Cardiac muscle cell (in vitro differentiated cells and primary cell): ENCODE results near the gene FOXN3. TPM values are rescaled to one million over a fixed set of nuclear protein-coding genes. Genes with fewer than 3 reads are reported as not detected.
A peak's percentile ranks its signal among the peaks of the same experiment; 100 is the strongest.

Experiments used
- DNase-seq, 2 donors: peaks; one replicate each; pipeline versions ENCODE4 v3.0.0 to v3.0.0-alpha.2; 2010 to 2017; ENCODE audit warnings: low read depth in 1 of 2, low spot score in 1 of 2
- H3K27ac ChIP-seq: fragments of 200-600 bp; sonication (generic); 2 replicates; pipeline ENCODE4 v1.5.1; 2016
- H3K27me3 ChIP-seq: fragments of 200-600 bp; sonication (generic); 2 replicates; pipeline ENCODE4 v1.6.0; 2016; ENCODE audit warnings: control low read depth
- H3K36me3 ChIP-seq: fragments of 200-600 bp; sonication (generic); 2 replicates; pipeline ENCODE4 v1.5.1; 2016; ENCODE audit warnings: control low read depth
- H3K4me1 ChIP-seq: fragments of 200-600 bp; sonication (generic); 2 replicates; pipeline ENCODE4 v1.8.1; 2017; ENCODE audit warnings: low read depth, mild to moderate bottlenecking, mixed run types
- H3K4me3 ChIP-seq: fragments of 200-600 bp; sonication (generic); 2 replicates; pipeline ENCODE4 v1.5.1; 2016; ENCODE audit warnings: mild to moderate bottlenecking
- H3K9me3 ChIP-seq: fragments of 200-600 bp; sonication (generic); 2 replicates; pipeline ENCODE4 v1.5.1; 2017; ENCODE audit warnings: low read depth, mild to moderate bottlenecking, control low read depth
- polyA plus RNA-seq: library from polyadenylated mRNA; unstranded; fragments of >200 nt; fragmentation: Nextera tagmentation; extraction: Ambion mirVana; gene quantifications from 2 replicates; pipeline ENCODE4 v1.2.1, GENCODE V29; 2016
- total RNA-seq: library from RNA; depleted of rRNA; stranded (reverse); fragments of >200 nt; gene quantifications from 2 replicates; pipeline ENCODE4 v1.2.3, GENCODE V29; 2016
- TF ChIP-seq, protein P1 (sequence below): IDR thresholded peaks from 2 replicates; pipeline ENCODE4 v1.5.1; 2012; ENCODE audit warnings: low read depth, mild to moderate bottlenecking, low read length

Gene FOXN3
- total and polyA plus RNA-seq, 2 experiments from 2014 or later: 43.8 to 74.8 TPM

DNA sequence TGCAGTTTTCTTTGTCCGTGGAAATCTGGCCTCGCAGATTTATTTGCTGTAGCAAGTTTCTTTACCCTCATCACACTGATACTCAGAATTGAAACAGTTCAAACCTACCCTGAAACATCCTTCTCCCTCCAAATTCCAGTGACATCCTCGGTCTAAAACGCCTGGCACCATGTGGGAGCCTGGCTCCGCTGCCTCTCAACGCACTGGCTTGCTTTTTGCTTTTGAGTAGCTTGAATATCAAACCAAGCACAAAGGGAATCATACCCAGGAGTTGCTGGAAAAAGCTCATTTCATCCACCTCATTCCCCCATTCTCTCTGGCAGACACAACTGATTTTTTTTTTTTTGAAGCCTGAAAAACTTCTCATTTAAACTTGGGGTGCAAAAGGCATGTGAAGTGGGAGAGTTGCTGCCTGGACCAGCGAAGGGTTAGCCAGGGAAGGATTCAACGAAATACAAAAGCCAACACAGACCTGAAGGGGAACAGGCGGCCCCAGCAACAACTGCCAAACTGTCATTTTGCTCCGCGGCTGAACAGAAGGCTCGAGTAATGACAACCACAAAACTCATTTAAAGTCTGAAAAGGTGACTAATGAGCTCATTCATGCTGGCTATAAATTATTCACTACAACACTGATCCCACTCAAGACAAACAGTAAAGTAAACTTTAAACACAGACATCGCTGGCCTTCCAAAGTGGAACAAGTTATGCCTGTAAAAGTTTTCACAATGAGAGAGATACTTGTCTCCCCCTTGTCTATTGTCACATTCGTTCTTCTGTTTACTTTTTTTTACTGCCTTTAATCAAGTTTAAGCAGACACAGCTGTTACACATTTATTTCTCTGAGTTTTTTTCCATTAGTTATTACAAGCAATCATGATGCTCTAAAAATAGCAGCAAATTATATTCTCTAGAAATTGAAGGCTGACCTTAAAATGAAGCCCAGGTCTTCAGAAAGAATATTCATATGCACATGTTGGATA is 12.5 kb upstream of the FOXN3 start:
- Histone ChIP-seq H3K27ac (no peak overlapping the region), H3K4me1 (peaks cover 20% of the 10 kb centered on the region), H3K4me3 (no peak overlapping the region), H3K36me3 (no peaks in the 10 kb centered on the region), H3K27me3 (no peaks in the 10 kb centered on the region), H3K9me3 (no peaks in the 10 kb centered on the region)
- TF ChIP-seq, protein P1, sequence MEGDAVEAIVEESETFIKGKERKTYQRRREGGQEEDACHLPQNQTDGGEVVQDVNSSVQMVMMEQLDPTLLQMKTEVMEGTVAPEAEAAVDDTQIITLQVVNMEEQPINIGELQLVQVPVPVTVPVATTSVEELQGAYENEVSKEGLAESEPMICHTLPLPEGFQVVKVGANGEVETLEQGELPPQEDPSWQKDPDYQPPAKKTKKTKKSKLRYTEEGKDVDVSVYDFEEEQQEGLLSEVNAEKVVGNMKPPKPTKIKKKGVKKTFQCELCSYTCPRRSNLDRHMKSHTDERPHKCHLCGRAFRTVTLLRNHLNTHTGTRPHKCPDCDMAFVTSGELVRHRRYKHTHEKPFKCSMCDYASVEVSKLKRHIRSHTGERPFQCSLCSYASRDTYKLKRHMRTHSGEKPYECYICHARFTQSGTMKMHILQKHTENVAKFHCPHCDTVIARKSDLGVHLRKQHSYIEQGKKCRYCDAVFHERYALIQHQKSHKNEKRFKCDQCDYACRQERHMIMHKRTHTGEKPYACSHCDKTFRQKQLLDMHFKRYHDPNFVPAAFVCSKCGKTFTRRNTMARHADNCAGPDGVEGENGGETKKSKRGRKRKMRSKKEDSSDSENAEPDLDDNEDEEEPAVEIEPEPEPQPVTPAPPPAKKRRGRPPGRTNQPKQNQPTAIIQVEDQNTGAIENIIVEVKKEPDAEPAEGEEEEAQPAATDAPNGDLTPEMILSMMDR: no peak
- no peak for DNase-seq

DNA sequence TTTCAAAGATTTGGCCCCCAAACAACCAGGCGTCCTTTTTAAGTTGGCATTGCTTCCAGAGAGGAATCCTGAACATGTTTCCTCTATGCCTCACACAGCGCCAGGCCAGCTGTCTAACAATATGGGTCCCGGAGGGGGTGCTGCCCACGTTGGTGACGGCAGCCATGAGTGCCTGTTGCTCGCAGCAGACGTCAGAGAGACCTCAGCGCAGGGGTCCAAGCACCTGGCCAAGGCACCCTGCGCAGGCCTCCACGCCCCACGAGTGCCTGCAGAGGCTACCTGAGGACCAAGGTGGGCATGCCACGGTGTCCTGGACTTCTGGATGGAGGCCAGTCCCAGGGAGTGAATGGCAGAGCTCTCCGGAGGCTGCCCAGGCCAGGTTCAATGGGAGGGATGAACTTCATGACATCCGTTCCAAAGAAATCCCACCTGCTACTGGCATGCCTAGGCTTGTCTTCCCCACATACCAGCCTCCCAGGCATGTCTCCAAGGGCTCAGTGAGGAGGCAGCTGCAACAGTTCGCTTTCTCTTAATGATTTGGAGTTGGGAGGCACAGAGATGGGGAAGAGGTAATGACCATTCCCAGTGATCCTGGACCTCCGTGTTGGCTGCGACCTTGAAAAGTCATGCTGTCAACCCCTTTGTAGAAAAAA is 11.6 kb upstream of the FOXN3 start:
- no peak overlapping the region for H3K27ac ChIP-seq
- H3K4me3 ChIP-seq: no peak overlapping the region
- DNase-seq: no peak
- H3K36me3 ChIP-seq: no peaks in the 10 kb centered on the region
- H3K27me3 ChIP-seq: no peaks in the 10 kb centered on the region
- TF ChIP-seq, protein P1: no peak
- H3K9me3 ChIP-seq: no peaks in the 10 kb centered on the region
- peaks cover 20% of the 10 kb centered on the region for H3K4me1 ChIP-seq

DNA sequence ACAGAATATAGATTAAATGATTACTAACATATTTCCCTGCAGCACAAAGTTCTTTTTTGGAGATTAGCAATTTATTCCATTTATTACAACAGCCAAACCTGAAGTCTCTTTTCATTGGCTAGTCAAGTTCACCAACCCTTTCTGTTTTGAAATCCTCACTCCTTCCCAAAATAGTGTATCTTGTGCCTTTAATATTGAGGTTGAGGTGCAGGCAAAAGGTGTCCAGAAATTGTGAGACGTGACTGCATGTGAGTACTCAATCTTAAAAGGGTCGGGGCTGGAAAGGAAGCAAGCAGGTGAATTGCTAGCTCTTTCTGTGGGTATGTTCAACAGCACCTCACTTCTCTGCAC is 11.1 kb upstream of the FOXN3 start:
- H3K36me3 ChIP-seq: no peaks in the 10 kb centered on the region
- H3K4me3 ChIP-seq: no peak overlapping the region
- no peaks in the 10 kb centered on the region for H3K9me3 ChIP-seq
- no peaks in the 10 kb centered on the region for H3K27me3 ChIP-seq
- no peak overlapping the region for H3K27ac ChIP-seq
- peaks cover 20% of the 10 kb centered on the region for H3K4me1 ChIP-seq
- TF ChIP-seq, protein P1: no peak
- no peak for DNase-seq

DNA sequence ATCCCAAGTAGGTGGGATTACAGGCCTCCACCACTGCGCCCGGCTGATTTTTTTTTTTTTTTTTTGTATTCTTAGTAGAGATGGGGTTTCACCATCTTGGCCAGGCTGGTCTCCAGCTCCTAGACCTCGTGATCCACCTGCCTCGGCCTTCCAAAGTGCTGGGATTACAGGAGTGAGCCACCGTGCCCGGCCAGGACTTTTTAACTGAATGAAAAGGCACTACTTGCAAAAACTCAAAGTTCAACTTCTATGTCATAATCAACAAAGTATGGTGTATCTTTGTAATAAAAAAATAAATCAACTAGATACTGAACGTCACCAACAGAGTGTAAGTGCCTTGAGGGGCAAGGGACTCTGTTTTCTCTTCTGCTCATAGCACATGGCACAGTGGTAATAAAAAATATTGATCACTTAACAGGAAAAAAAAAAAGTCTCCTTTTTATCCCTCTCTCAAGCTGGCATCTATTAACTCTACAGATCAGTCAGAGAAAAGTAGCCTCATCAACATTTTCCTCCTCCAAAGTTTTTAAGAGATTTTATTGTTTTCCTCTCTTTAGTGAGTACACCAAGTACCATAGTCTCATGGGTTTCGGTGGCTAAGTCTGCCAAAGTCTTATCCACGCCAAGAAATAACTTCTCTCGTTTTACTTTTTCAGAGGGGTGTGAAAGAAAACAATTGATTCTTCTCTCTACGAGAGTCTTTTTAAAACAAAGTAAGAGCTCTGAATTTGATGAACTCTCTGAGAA is 10.6 kb upstream of the FOXN3 start:
- H3K36me3 ChIP-seq: no peaks in the 10 kb centered on the region
- TF ChIP-seq, protein P1: no peak
- H3K4me1 ChIP-seq: peaks cover 24% of the 10 kb centered on the region
- DNase-seq: peak in 1 of 2 donors; percentile 41
- no peaks in the 10 kb centered on the region for H3K27me3 ChIP-seq
- no peaks in the 10 kb centered on the region for H3K9me3 ChIP-seq
- no peak overlapping the region for H3K27ac ChIP-seq
- H3K4me3 ChIP-seq: no peak overlapping the region

DNA sequence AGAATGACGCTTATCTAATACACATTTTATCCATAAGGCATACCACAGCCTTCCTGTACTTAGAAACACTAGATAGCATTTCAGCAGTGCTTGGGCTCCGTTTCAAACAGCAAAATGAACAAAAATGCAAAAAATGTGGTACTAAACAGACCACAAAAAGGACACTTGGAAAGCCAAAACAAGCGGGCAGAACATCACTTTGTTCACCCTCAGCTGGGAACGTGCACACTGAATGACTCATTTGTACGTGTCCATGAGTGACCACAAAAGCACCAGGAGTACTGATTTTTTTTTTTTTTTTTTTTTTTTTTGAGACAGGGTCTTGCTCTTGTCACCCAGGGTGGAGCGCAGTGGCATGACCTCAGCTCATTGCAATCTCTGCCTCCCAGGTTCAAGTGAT is 8.9 kb upstream of the FOXN3 start:
- Histone ChIP-seq H3K27me3 (no peaks in the 10 kb centered on the region), H3K4me1 (peaks cover 29% of the 10 kb centered on the region), H3K9me3 (no peaks in the 10 kb centered on the region), H3K27ac (no peak overlapping the region), H3K4me3 (no peak overlapping the region), H3K36me3 (no peaks in the 10 kb centered on the region)
- DNase-seq: peak in 1 of 2 donors; percentile 98
- TF ChIP-seq, protein P1: no peak
